ENCODE measurements around the gene CEMIP2.

Gene CEMIP2

DNA sequence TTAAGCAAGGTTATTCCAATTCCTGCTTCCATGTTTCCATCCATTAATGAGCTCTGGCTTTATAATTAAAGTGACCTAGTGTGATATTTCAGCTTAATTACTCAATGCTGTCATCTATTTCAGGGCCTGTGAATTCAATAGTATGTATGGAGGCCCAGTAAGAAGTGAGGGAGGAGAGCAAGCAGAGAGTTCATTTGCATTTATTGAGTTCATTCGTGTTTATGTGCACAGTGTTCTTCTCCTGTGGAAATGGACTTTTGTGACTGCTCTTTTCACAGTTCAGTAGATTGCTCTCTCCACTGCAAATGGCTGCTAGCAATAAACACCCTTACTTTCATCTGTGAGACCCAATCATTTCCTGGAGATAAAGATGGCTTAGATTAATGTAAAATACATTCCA, 130.9 kb downstream of the CEMIP2 start:
- no peak overlapping the region for H3K4me3 ChIP-seq (replicated peaks in 1 of 2; ENCODE audit: low read depth in 2 of 2, low read length in 2 of 2)
- no peak for DNase-seq (ENCODE audit: low read depth in 2 of 2)
- no peak for TF ChIP-seq CTCF (IDR thresholded peaks at IDR 0.05; ENCODE audit: low read depth, low read length)

DNA sequence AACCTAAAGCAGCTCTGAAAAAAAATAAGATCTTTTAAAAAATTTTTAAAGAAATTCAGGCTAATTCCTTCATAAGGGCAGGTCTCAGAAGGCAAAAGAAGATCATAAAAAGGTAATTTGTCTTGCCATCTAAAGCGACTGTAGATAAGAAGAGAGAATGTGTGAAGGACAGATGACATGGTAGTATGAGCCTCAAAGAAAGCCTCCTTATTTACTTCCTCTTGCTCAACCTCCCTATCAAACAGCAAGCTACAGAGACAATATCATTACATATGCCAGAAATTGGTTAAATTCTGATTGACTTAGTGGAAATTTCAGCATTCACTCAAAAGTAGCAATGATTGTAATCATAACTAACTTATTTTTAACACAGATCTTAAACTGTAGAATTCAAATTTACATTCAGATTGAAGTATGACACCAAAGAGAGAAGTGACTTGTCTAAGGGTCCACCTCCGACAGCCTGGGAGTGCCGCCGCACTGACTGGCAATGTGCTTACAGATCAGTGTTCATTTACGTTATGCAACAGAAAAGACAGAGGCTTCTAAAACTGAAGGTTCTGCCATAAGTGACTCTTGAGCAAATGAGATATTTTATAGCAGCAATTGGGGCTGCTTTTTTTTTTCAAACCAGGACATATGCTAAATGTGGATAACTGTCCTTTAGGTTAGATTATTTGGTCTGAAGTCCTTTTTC, 132.0 kb downstream of the CEMIP2 start:
- TF ChIP-seq CTCF (IDR thresholded peaks at IDR 0.05; ENCODE audit: low read depth, low read length) = no peak
- no peak for DNase-seq (ENCODE audit: low read depth in 2 of 2)
- no peak overlapping the region for H3K4me3 ChIP-seq (replicated peaks in 1 of 2; ENCODE audit: low read depth in 2 of 2, low read length in 2 of 2)

GRCh38 chr9:71634752-71635151, 133.6 kb downstream of the CEMIP2 start:
- TF ChIP-seq CTCF (IDR thresholded peaks at IDR 0.05; ENCODE audit: low read depth, low read length) = no peak
- H3K4me3 ChIP-seq (replicated peaks in 1 of 2; ENCODE audit: low read depth in 2 of 2, low read length in 2 of 2) = no peak overlapping the region
- no peak for DNase-seq (ENCODE audit: low read depth in 2 of 2)

Data from cardiac fibroblast (primary cell).